GM19239 (cell line): ENCODE data around the gene RIPK1.
A peak's percentile ranks its signal among the peaks of the same experiment; 100 is the strongest.
"Not testable (repeated sequence)": the region's sequence is repeated elsewhere in the genome, so short reads cannot be mapped to it uniquely, and the experiment has no call there.

ENCODE experiments used
- DNase-seq: peaks from one replicate; pipeline ENCODE4 v3.0.0; 2011; ENCODE audit warnings: low spot score; ENCODE audit not compliant: insufficient read length
- FAIRE-seq: peaks from 2 replicates; lab custom pipeline; 2011; peaks lifted over from hg19 to GRCh38; lab: Jason Lieb, UNC

The RIPK1 gene

DNA sequence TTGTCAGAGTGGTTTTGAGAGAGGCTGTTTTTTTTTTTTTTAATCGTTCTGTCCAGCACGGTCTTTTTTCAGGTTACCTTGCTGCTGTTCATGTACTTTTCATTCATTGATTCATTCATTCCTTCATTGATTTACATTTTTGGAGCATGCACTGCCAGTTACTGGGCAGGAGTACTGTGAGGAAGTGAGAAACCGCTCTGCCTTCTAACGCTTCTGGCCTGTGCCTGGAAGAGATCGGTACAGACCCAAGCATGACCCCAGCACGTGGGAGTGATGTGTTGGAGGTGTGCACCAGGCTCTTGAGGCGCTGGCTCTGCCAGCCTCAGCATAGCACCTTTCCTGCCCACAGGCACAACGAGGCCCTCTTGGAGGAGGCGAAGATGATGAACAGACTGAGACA, 9.1 kb downstream of the RIPK1 start:
- DNase-seq (no peak), FAIRE-seq (no peak)

DNA sequence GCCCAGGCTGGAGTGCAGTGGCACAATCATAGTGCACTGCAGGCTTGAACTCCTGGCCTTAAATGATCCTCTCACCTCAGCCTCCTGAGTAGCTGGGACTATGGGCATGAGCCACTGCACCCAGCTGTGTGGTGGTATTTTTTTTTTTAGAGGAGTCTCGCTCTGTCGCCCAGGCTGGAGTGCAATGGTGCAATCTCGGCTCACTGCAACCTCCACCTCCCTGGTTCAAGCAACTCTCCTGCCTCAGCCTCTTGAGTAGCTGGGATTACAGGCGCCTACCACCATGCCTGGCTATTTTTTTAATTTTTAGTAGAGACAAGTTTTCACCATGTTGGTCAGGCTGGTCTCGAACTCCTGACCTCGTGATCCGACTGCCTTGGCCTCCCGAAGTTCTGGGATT, 10.7 kb downstream of the RIPK1 start:
- not testable (repeated sequence) for FAIRE-seq, DNase-seq

DNA sequence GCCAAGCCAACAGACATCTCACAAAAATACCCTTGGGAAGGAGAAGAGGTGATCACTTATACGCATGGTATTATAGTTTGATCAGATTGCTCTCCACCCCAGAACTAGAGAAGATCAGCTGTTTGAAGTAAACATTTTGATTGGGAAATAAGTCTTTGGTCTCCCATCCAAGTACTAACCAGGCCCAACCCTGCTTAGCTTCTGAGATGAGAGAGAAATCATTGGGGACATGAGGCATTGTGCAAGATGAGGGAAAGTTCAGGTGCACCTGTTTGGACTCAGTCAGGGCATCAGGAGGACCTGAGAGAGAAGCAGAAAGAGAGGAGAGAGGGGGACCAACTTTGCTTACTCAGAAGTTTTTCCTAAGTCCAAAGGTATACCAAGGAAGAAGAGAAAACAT, 11.4 kb downstream of the RIPK1 start:
- DNase-seq: no peak
- FAIRE-seq: no peak

DNA sequence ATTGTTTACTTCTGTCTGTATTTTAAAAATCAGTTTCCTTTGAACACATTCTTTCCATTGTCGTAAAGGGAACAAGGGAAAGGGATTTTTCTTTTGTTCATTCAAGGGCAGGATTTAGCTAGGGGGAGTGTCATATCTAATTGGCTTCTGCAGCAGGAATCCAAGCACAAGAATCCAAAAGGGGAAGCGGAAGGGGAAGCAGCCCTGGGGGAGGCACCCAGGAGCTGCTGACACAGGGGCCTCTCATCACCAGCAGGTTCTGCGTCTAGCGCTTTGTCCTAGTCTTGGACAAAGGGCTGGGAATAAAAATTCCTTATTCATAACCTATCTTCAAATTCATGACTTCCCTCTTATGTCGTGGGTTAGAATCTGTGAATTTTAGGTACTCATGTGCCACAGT, 13.7 kb downstream of the RIPK1 start:
- DNase-seq: no peak
- FAIRE-seq: no peak

DNA sequence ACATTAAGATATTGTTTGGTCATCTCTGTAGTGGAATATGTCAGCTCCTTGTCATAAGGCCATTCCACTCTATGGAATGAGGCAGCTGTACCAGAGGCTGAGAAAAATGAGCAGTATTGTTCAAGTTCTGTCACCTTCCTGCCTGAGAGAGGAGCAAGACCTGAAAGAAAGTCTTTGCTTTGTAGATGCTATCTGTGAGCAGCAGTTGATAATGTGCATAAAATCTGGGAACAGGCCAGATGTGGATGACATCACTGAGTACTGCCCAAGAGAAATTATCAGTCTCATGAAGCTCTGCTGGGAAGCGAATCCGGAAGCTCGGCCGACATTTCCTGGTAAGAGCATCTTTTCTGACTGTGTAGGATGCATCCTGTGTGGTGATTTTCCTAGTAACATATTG, 16.8 kb downstream of the RIPK1 start:
- DNase-seq: no peak
- FAIRE-seq: no peak

DNA sequence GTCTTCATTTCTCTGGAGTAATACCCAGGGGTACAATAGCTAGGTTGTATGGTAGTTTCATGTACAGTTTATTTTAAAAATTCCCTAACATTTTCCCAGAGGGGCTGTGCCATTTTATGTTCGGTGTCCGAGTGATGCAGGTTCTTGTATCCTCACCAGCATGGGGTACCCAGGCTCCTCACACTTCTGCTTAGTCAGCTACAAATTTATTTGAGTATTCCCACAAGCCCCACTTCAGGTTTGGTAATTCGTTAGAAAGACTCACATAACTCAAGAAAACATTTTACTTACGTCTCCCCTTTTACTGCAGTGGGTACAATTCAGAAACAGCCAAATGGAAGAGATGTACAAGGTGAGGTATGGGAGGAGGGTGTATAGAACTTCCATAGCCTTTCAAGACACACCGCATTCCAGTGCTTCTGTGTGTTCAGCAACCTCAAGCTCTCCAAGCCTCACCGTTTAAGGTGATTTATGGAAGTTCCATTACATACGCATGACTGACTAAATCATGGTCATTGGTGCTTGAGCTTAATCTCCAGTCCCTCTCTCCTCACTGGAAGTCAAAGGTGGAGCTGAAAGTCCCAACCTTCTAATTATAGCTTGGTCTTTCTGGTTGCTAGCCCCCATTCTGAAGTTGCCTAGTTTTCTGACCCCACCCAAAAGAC, 18.1 kb downstream of the RIPK1 start:
- DNase-seq: no peak
- no peak for FAIRE-seq

DNA sequence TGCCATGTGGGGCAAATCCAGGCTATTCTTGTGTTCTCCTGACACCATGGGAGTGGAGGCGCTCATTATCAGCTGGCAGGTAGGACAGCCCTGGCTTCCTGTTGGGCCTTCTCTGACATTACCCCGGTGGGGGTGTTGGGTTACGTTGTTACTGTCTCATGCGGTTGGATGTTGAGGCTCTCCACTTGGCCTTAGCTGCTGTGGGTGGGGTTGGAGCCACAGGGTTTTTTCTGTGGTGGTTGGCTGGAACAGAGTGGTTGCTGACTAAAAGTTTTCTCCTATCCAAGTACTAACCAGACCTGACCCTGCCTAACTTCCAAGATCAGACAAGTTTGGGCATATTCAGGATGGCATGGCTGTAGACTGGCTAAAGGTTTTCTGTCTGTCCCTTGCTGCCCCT, 20.2 kb downstream of the RIPK1 start:
- FAIRE-seq (no peak), DNase-seq (no peak)

DNA sequence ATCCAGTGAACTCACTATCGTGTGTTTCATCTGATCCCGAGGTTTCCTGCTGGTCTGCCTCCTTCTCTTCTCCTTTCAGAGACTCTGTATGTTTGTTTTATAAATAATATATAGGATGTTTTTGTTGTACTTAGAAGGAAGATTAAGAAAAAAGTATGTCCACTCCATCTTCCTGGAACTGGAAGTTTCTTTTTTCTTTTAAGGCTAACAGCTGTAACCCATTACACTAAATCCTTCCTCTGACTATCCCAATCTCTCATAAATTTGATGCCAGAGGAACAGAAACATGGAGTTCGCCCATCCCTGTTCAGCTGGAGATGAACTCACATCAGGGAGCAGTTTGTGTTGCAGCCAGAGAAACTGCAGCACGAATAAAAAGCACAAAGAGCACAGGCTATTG, 20.7 kb downstream of the RIPK1 start:
- DNase-seq (no peak), FAIRE-seq (no peak)

DNA sequence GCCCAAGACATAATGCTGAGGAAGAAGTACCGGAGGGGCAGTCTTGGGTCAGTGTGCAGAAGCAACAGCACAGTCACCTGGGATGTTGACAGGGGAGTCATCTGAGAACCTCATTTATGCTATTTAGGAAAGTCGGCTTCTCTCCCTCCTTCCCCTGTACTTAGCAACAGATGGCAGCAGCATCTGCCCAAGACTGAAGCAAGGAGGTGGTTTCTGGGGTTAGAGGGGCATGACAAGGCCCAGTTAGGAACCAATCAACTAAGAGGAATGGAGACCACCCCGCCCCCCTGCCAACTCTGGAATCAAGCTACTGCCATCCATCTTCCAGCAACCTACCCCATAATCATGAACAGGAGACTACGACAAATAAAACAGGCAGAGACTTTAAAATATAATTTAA, 21.7 kb downstream of the RIPK1 start:
- no peak for FAIRE-seq
- DNase-seq: no peak

DNA sequence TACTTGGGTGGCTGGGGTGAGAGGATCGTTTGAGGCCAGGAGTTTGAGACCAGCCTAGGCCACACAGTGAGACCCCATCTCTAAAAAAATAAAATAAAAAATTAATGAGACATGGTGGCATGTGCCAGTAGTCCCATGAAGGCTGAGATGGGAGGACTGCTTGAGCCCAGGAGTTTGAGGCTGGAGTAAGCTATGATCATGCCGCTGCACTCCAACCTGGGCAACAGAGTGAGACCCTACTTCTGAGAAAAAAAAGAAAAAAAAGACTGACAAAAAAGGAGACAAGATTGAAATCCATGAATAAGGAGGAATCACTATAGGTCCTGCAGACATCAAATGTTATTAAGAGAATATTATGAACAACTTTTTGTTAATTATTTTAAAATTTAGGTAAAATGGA, 26.5 kb downstream of the RIPK1 start:
- no peak for FAIRE-seq
- DNase-seq: no peak

DNA sequence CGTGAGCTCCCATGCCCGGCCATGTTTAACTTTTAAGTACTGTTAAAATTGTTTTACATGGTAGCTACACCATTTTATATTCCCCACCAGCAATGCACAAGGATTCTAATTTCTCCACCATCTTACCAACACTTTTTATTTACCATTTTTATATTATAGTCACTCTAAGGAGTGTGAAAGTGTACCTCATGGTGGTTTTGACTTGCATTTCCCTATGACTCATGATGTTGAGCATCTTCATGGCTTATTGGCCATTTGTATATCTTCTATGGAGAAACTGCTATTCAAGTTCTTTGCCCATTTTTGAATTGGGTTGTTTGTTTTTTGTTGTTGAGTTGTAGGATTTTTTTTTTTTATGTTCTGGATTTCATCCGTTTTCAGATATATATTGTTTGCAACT, 34.6 kb downstream of the RIPK1 start:
- FAIRE-seq: no peak
- DNase-seq: no peak

DNA sequence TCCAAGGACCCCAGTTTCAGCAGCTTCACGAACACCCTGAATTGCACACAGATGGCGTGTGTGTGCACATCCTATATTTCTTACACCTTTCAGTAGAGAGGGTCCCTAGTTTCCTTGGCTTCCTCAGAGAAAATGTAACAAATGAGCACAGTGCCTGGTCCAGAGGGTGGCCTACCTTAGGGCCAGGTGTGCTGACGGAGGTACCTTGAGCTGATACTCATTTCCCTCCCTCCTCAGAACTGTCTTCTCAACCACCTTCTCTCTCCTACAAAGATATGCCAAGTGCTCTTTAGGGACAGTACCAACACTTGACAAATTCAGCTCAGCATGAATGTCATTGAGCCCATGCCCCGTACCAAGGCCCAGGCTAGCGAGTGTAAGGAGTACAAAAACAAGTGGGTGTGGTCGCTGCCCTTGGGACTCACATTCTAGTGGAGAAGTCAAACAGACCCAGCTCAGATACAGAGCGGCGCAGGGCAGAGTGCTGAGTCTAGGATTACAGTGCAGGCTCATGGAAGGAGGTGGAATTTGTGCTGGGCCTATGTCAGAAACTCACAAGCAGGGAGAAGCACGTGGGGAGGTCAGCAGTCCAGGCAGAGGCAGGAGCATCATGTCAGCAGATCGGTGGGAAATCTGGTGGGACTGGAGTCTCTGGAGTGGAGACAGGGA, 40.6 kb downstream of the RIPK1 start:
- DNase-seq (no peak), FAIRE-seq (no peak)

DNA sequence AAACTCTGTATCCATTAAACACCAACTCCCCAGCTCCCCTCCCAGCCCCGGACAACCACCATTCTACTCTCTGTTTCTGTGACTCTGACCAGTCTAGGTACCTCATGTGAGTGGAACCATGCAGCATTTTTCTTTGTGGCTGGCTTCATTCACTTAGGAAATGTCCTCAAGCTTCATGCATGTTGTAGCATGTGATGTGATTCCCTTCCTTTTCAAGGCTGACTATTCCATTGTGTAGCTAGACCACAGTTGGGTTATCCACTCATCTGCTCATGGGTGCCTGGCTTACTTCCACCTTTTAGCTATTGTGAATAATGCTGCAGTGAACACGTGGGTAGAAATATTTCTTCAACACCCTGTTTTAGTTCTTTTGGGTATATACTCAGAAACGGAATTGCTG, 41.5 kb downstream of the RIPK1 start:
- FAIRE-seq (no peak), DNase-seq (no peak)

DNA sequence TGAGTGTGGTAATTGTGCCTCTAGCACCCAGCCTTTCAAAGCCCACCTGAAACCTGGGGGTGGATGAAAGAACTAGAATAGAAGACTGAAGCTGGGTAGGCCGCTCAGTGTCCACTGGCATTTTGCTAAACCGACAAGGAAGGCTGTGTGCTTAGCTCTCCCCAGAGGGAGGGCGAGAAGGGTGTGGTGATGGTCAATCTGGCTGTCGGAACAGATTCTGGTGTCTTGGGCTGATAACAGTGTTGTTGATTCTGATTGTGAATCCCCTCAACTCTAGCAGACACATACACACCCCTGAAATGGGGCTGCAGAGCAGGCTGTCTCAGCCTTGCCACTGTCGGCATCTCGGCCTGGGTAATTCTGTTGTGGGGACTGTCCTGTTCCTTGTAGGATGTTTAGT, 46.1 kb downstream of the RIPK1 start:
- FAIRE-seq (no peak), DNase-seq (no peak)

DNA sequence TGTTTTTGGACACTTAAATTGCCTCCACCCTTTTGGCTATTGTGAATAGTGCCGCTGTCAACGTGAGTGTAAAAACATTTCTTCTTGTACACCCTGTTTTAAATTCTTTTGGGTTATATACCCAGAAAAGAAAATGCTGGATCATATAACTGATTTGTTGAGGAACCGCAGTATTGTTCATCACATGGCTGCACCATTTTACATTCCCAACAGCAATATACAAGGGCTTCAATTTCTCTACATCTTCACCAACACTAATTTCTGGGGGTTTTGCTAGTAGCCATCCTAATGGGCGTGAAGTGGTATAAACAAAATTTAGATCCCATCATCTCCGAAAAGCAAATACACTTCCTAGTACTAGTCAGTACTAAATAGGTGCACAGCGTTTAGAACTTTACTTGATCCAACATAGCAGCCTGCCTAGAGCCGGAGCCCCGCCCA, 49.6 kb downstream of the RIPK1 start:
- FAIRE-seq: no peak

DNA sequence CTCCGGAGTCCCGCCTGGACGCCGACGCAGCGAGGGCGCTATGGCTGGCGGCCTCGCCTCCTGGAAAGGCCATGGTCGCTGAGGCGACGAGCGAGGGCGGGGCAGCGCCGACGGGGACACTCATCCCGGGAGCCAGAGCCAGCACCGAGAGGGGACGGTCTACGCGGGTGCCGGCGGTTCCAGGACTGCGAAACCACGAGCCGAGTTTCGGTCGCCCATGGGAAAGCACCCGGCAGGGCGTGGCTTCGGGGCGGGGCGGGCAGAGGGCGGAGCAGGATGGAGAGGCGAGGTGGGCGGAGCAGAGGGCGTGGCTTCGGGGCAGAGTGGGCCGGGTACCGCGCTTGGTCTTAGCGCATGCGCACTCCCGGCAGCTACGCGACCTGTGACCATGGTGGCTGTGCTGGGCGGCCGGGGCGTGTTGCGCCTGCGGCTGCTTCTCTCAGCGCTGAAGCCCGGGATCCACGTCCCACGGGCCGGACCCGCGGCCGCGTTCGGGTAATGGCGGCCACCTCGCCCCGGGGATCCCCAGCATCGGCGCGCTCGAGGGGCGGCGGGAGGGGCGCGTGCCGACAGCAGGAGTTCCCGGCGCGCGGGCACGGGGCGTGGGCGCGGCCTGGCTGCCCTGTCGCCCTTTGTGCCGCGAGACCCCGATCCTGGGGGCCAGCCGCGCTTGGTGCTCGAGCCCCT, 50.2 kb downstream of the RIPK1 start, which contains the start of gene BPHL:
Gene BPHL (plus strand): TSS at position 359 of the 687 bp plus-strand sequence. CDS start 30 bp downstream, at position 389.
- FAIRE-seq (peak; percentile 88), DNase-seq (peak; percentile 91)

More for the DNA sequence above, 49.6 kb downstream of the RIPK1 start:
- no peak for DNase-seq

DNA sequence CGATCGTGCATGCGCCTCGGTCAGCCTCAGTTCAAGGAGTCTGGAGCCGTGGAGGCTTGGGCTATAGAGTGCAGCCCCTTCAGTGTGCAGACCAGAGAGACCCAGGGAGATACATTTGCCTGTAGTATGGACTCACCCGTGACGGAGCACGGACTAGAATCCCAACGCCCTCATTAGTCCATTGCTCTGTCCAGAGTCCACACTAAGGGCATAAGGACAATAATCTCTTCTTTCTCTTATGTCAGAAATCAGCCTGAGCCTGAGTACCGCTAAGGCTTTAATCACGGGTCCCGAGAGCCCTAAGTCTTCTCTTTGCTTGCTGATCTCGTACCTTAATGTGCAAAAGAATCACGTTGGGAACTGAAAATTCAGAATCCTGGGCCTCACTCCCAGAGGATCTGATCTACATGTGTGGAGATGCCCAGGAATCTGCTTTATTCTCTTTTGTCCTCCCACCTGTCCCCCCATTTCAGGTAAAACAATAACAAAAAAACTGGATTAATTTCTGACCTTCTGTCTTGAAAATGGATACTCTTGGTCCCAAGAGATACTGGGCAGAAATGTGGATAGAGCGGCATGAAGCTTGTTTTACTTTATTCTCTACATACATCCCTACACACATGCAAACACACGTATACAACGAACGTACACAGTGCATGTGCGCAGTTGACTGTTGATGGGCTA, 50.9 kb downstream of the RIPK1 start:
- peak; percentile 16 for DNase-seq
- no peak for FAIRE-seq

DNA sequence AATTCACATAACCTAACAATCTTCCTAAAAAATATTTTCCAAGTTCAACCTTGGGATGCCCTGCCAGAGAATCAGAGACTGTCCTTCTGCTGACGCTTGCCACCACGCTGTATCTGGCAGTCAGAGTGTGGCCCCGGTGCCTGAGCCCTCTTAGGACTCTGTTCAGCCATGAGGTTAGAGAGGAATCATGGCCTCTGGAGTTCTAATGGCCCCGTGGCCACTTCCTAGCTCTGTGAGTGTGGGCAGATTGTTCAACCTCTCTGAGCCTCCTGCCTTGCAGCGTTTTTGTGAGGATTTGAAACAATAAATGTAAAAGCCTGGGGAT, 52.4 kb downstream of the RIPK1 start:
- FAIRE-seq: no peak
- DNase-seq: no peak

DNA sequence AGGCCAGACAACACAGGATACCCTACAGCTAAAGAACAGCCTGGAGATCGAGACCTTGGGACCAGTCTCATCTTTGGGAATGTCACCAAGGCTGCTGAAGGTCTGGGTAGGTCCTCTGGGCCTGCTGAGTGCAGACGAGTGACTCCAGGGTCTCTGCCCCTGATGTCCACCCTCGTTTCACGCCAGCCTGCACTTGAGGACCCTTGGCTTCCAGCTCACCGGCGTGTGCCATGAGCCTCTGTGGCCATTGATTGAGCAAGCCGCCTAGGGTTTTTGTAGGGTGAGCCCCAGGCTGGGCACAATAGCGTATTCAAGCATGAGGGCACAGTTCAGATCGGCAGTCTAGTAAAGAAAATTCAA, 54.5 kb downstream of the RIPK1 start:
- DNase-seq (no peak), FAIRE-seq (no peak)

DNA sequence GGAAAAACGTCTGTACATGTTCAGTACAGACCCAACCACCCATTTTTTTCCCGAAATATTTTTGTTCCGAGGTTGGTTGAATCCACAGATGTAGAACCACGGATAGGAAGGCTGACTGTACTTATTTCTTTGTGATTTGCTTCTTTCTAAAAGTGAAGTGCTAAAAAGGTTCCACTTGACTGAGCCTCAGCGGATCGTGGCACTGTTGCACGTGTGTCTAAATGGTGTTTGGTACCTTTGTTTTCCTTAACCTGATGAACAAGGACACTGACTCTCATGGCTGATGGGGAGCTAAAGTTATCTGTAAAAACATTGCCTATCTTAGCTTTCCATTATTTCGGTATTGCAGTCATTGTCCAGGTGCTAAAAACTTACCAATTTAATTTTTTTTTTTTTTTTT, 56.4 kb downstream of the RIPK1 start:
- FAIRE-seq (no peak), DNase-seq (no peak)

DNA sequence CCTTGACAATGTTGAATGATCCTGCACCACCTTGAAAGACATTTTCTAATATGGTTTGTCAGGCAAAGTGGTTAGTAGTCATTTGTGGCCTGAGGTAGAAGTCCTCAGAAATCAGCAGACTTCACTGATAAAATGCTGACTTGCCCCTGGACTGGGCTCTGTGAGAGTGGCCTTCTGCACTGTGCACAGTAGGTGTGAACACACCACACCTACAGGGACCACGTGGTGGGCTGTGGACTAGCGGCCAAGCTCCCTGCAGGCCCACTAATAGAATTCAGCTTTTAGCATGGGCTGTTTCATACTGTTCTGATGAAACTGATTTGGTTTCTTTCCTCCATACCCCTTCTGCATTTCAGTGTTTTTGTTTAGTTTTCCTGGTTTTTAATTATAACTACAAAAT, 57.5 kb downstream of the RIPK1 start:
- DNase-seq (no peak), FAIRE-seq (no peak)
